Measurements from ENCODE around the gene C1orf159.

DNA sequence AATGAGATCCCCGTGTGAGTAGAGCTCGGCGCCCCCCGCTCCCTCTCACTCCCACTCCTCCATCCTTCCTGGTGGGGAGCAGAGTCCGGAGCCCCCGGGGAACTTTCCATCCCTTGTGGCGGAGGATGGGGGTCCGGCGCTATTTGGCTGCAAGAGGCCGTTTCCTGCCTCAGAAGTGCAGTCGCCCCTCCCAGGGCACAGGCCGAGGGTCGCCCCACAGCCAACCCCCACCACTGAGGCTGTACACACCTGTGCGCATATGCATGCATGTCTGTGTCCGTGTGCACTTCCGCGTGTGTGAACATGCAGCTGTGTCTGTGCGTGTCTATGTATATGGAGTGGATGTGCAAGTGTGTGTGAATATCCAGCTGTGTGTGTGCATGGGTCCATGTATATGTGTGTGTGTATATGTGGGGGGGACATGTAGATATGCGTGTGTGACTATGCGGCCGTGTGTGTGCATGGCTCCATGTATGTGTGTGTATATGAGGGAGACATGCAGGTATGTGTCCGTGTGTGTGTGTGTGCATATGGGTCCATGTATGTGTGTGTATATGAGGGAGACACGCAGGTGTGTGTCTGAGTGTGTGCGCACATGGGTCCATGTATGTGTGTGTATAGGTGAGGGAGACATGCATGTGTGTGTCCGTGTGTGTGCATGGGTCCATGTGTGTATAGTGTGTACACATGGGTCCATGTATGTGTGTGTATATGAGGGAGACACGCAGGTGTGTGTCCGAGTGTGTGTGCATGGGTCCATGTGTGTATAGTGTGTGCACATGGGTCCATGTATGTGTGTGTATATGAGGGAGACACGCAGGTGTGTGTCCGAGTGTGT lies 63.7 kb downstream of the C1orf159 start:
- TF ChIP-seq, protein P1, sequence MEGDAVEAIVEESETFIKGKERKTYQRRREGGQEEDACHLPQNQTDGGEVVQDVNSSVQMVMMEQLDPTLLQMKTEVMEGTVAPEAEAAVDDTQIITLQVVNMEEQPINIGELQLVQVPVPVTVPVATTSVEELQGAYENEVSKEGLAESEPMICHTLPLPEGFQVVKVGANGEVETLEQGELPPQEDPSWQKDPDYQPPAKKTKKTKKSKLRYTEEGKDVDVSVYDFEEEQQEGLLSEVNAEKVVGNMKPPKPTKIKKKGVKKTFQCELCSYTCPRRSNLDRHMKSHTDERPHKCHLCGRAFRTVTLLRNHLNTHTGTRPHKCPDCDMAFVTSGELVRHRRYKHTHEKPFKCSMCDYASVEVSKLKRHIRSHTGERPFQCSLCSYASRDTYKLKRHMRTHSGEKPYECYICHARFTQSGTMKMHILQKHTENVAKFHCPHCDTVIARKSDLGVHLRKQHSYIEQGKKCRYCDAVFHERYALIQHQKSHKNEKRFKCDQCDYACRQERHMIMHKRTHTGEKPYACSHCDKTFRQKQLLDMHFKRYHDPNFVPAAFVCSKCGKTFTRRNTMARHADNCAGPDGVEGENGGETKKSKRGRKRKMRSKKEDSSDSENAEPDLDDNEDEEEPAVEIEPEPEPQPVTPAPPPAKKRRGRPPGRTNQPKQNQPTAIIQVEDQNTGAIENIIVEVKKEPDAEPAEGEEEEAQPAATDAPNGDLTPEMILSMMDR (IDR thresholded peaks at IDR 0.05): no peak
- no peak for TF ChIP-seq POLR2A (IDR thresholded peaks at IDR 0.05)
